HepG2 (cell line): ENCODE measurements around the gene FHL3. TPM values are rescaled to one million over a fixed set of nuclear protein-coding genes. Genes with fewer than 3 reads are reported as not detected.

ENCODE experiments used
- AGO1 ChIP-seq: fragments of 200-400 bp; formaldehyde crosslinking; IDR thresholded peaks from 2 replicates; pipeline ENCODE4 v1.6.1; 2017; ENCODE audit warnings: mild to moderate bottlenecking, low read depth, low read length, moderate library complexity; ENCODE audit not compliant: poor library complexity, severe bottlenecking
- AGO2 ChIP-seq: fragments of 200-400 bp; formaldehyde crosslinking; optimal IDR thresholded peaks from 2 replicates; pipeline ENCODE3; 2017; ENCODE audit warnings: mild to moderate bottlenecking, low read depth, low read length, moderate library complexity
- CENPT ChIP-seq: sonication (generic); formaldehyde crosslinking; IDR thresholded peaks from 2 replicates; pipeline ENCODE4 v1.8.0; 2022; ENCODE audit warnings: low read depth, mild to moderate bottlenecking, moderate library complexity, missing genetic modification reagents
- EP300 ChIP-seq, 3 experiments: sonication (generic) in 1 of 3; formaldehyde crosslinking in 1 of 3; IDR thresholded peaks; 2 replicates each; pipeline versions ENCODE4 v1.5.1 to v1.6.1; 2011 to 2020; ENCODE audit warnings: low read depth in 2 of 3, low read length in 2 of 3, borderline replicate concordance in 1 of 3, improper control_type of control experiment in 1 of 3, mild to moderate bottlenecking in 1 of 3, missing genetic modification reagents in 1 of 3, moderate library complexity in 1 of 3
- FOXC1 ChIP-seq: sonication (generic); formaldehyde crosslinking; IDR thresholded peaks from 2 replicates; pipeline ENCODE4 v1.8.0; 2022; ENCODE audit warnings: mild to moderate bottlenecking, missing genetic modification reagents, borderline replicate concordance
- GATA4 ChIP-seq: sonication (generic); IDR thresholded peaks from 2 replicates; pipeline ENCODE4 v1.6.1; 2016; ENCODE audit warnings: antibody characterized with exemption, low read depth, borderline replicate concordance
- KAT2B ChIP-seq: fragments of 150-350 bp; IDR thresholded peaks from 2 replicates; pipeline ENCODE4 v1.6.1; 2014; ENCODE audit warnings: low read depth, low read length, borderline replicate concordance
- KLF12 ChIP-seq: sonication (generic); formaldehyde crosslinking; IDR thresholded peaks from 2 replicates; pipeline ENCODE4 v1.4.0; 2020; ENCODE audit warnings: missing genetic modification reagents, borderline replicate concordance
- MNT ChIP-seq: fragments of 450-650 bp; IDR thresholded peaks from 2 replicates; pipeline ENCODE4 v1.6.1; 2016
- NCOR1 ChIP-seq: fragments of 200-600 bp; sonication (generic); IDR thresholded peaks from 2 replicates; pipeline ENCODE4 v1.7.0; 2017; ENCODE audit warnings: antibody characterized with exemption, low read length, borderline replicate concordance
- POLR2AphosphoS2 ChIP-seq: IDR thresholded peaks from 2 replicates; pipeline ENCODE4 v1.6.1; 2011; ENCODE audit warnings: low read depth, low read length, improper control_type of control experiment
- THAP11 ChIP-seq: IDR thresholded peaks from 2 replicates; pipeline ENCODE4 v1.6.1; 2016; ENCODE audit warnings: missing biosample characterization, missing genetic modification reagents
- THRA ChIP-seq: sonication (generic); formaldehyde crosslinking; IDR thresholded peaks from 2 replicates; pipeline ENCODE4 v1.4.0; 2020; ENCODE audit warnings: missing genetic modification reagents, borderline replicate concordance
- ZMYM2 ChIP-seq: sonication (generic); formaldehyde crosslinking; IDR thresholded peaks from 2 replicates; pipeline ENCODE4 v1.8.0; 2022; ENCODE audit warnings: mild to moderate bottlenecking, missing genetic modification reagents
- ZNF251 ChIP-seq: sonication (generic); formaldehyde crosslinking; IDR thresholded peaks from 2 replicates; pipeline ENCODE4 v1.9.0; 2021; ENCODE audit warnings: mild to moderate bottlenecking, missing genetic modification reagents
- ZNF281 ChIP-seq: sonication (generic); formaldehyde crosslinking; IDR thresholded peaks from 2 replicates; pipeline ENCODE4 v1.4.0; 2020; ENCODE audit warnings: missing genetic modification reagents, borderline replicate concordance
- ZNF768 ChIP-seq: sonication (generic); formaldehyde crosslinking; IDR thresholded peaks from 2 replicates; pipeline ENCODE4 v1.4.0; 2020; ENCODE audit warnings: missing genetic modification reagents
- polyA plus RNA-seq, 8 experiments: library from polyadenylated mRNA; depleted of rRNA in 3 of 8; stranded (reverse) in 7 of 8; unstranded in 1 of 8; fragments of >200 nt; fragmentation: Illumina TruSeq in 4 of 8; extraction: Trizol in 4 of 8; gene quantifications; 2 replicates each; pipeline versions ENCODE4 v1.2.1 to v1.2.3, GENCODE V29; 2011 to 2016; ENCODE audit warnings: low read depth in 4 of 8, missing spikeins in 1 of 8, mixed read lengths in 1 of 8; ENCODE audit not compliant: insufficient read depth in 1 of 8
- total RNA-seq, 5 experiments: library from RNA; depleted of rRNA; stranded (reverse); fragments of >200 nt; fragmentation: Illumina TruSeq; extraction: Trizol; gene quantifications; 2 replicates each; pipeline ENCODE4 v1.2.3, GENCODE V29; 2016; ENCODE audit warnings: low read depth in 1 of 5
- TF ChIP-seq, protein P1 (sequence below): fragments of 450-650 bp; IDR thresholded peaks from 2 replicates; pipeline ENCODE4 v1.6.1; 2017
- TF ChIP-seq, protein P2 (sequence below): IDR thresholded peaks from 2 replicates; pipeline ENCODE4 v1.6.1; 2016; ENCODE audit warnings: missing biosample characterization, missing genetic modification reagents, low read depth

The FHL3 gene
- total and polyA plus RNA-seq, 2 of the 13 experiments (the other 11 are each of a cell fraction or from before 2014, with no cell fraction given), result 2.8 to 6.6 TPM

GRCh38 chr1:37999430-38000232, 5.7 kb downstream of the FHL3 start (continued):
- TF ChIP-seq, protein P1, sequence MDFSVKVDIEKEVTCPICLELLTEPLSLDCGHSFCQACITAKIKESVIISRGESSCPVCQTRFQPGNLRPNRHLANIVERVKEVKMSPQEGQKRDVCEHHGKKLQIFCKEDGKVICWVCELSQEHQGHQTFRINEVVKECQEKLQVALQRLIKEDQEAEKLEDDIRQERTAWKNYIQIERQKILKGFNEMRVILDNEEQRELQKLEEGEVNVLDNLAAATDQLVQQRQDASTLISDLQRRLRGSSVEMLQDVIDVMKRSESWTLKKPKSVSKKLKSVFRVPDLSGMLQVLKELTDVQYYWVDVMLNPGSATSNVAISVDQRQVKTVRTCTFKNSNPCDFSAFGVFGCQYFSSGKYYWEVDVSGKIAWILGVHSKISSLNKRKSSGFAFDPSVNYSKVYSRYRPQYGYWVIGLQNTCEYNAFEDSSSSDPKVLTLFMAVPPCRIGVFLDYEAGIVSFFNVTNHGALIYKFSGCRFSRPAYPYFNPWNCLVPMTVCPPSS, result no peak
- TF ChIP-seq KLF12 (CRISPR knock-in tag) (no peak), ZNF251 (CRISPR knock-in tag) (no peak), AGO1 (no peak), POLR2AphosphoS2 (no peak), MNT (no peak), AGO2 (no peak), ZNF768 (CRISPR knock-in tag) (no peak), CENPT (CRISPR knock-in tag) (no peak), ZMYM2 (CRISPR knock-in tag) (no peak), THAP11 (CRISPR knock-in tag) (peak; percentile 24; the same call in 1 of the 2 replicates), KAT2B (no peak), THRA (0 out of 2 replicates have a peak, but pooled peaks have one; percentile 12), GATA4 (no peak), ZNF281 (CRISPR knock-in tag) (peak; percentile 66; the same call in 1 of the 2 replicates), NCOR1 (no peak), FOXC1 (CRISPR knock-in tag) (no peak), EP300 (IDR thresholded peaks at IDR 0.05; ENCODE audit: low read depth in 2 of 2, low read length in 2 of 2) (peak in 1 of 2 experiments; percentile 51; a peak in 1 of 4 replicates), EP300 (CRISPR knock-in tag; IDR thresholded peaks at IDR 0.05; ENCODE audit: borderline replicate concordance) (no peak)
- TF ChIP-seq, protein P2, sequence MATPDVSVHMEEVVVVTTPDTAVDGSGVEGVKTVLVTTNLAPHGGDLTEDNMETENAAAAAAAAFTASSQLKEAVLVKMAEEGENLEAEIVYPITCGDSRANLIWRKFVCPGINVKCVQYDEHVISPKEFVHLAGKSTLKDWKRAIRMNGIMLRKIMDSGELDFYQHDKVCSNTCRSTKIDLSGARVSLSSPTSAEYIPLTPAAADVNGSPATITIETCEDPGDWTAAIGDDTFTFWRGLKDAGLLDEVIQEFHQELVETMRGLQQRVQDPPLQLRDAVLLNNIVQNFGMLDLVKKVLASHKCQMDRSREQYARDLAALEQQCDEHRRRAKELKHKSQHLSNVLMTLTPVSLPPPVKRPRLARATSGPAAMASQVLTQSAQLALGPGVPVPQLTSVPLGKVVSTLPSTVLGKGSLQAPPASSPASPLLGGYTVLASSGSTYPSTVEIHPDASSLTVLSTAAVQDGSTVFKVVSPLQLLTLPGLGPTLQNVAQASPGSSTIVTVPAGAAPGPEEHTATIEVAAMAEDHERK (CRISPR knock-in tag), result no peak
